Endothelial cell (in vitro differentiated cells): ENCODE data around the gene TIMM23. TPM values are rescaled to one million over a fixed set of nuclear protein-coding genes. Genes with fewer than 3 reads are reported as not detected.
A peak's percentile ranks its signal among the peaks of the same experiment; 100 is the strongest.
"Not testable (repeated sequence)": the region's sequence is repeated elsewhere in the genome, so short reads cannot be mapped to it uniquely, and the experiment has no call there.

ENCODE experiments used
- DNase-seq: peaks from one replicate; pipeline ENCODE4 v3.0.0; 2021; ENCODE audit warnings: low spot score
- H3K27ac Mint-ChIP-seq: one replicate; pipeline ENCODE4 v1.8.0; 2021; ENCODE audit warnings: mixed read lengths, inconsistent platforms; ENCODE audit not compliant: unreplicated experiment
- H3K27me3 Mint-ChIP-seq: one replicate; pipeline ENCODE4 v1.8.0; 2021; ENCODE audit warnings: mild to moderate bottlenecking, moderate library complexity, mixed read lengths, inconsistent platforms; ENCODE audit not compliant: unreplicated experiment
- H3K36me3 Mint-ChIP-seq: one replicate; pipeline ENCODE4 v1.8.0; 2021; ENCODE audit warnings: mild to moderate bottlenecking, low read depth, mixed read lengths, inconsistent platforms; ENCODE audit not compliant: unreplicated experiment
- H3K4me1 Mint-ChIP-seq: one replicate; pipeline ENCODE4 v1.8.0; 2021; ENCODE audit warnings: mild to moderate bottlenecking, mixed read lengths, inconsistent platforms; ENCODE audit not compliant: unreplicated experiment
- H3K4me3 Mint-ChIP-seq: one replicate; pipeline ENCODE4 v1.8.0; 2021; ENCODE audit warnings: mild to moderate bottlenecking, mixed read lengths, inconsistent platforms; ENCODE audit not compliant: unreplicated experiment
- H3K9me3 Mint-ChIP-seq: one replicate; pipeline ENCODE4 v1.8.0; 2021; ENCODE audit warnings: mixed read lengths, inconsistent platforms; ENCODE audit not compliant: unreplicated experiment
- total RNA-seq: library from RNA; stranded (reverse); fragmentation: NEBNext Ultra II Directional; extraction: Animal tissue kit (Norgen Biotek cat#: 25700); gene quantifications from one replicate; pipeline ENCODE4 v1.2.1, GENCODE V29; 2021; ENCODE audit not compliant: unreplicated experiment
- TF ChIP-seq, protein P1 (sequence below): fragments of 200-600 bp; sonication (generic); IDR thresholded peaks from one replicate; pipeline ENCODE4 v1.5.0; 2021; ENCODE audit warnings: antibody characterized with exemption; ENCODE audit not compliant: unreplicated experiment

TIMM23 gene
- total RNA-seq, 1 donor from 2014 or later = 57.9 TPM

GRCh38 chr10:45962686-45963452 lies 9.4 kb upstream of the TIMM23 start:
- not testable (repeated sequence) for H3K4me3 Mint-ChIP-seq, H3K9me3 Mint-ChIP-seq, H3K36me3 Mint-ChIP-seq, DNase-seq, H3K27me3 Mint-ChIP-seq, H3K4me1 Mint-ChIP-seq, H3K27ac Mint-ChIP-seq

- DNase-seq, H3K36me3 Mint-ChIP-seq, H3K9me3 Mint-ChIP-seq: not testable (repeated sequence)
- Mint-ChIP-seq H3K27me3 (peaks cover 11% of the 10 kb centered on the region), H3K27ac (peak overlapping the region; percentile 96), H3K4me1 (peaks cover 20% of the 10 kb centered on the region), H3K4me3 (peak overlapping the region; percentile 47)
Measured at GRCh38 chr10:45971019-45971418, 1.3 kb upstream of the TIMM23 start.

DNA sequence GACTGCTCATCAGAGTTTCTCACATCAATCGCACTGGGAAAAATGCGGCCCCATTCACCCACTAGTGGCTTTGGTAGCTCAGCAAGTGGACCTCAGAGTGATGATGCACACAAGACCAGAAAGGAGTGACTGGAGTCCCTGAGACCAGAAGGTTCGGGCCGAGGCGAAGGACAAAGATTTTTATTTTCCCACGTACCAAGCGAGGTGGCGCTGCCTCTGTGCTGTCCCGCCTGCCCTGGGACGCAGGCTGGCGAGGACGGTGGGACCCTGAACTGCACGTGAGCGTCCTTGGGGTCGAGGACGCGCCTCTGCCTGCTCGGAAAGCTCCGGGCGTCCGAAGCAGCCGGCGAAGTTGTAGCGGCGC lies 565 bp upstream of the TIMM23 start:
- not testable (repeated sequence) for H3K36me3 Mint-ChIP-seq, H3K9me3 Mint-ChIP-seq
- H3K4me3 Mint-ChIP-seq = peak overlapping the region; percentile 99
- H3K27ac Mint-ChIP-seq = peak overlapping the region; percentile 96
- peaks cover 20% of the 10 kb centered on the region for H3K4me1 Mint-ChIP-seq
- peak; percentile 20 for DNase-seq
- peaks cover 11% of the 10 kb centered on the region for H3K27me3 Mint-ChIP-seq

- peak; percentile 3 for DNase-seq
- Mint-ChIP-seq H3K27ac (peak overlapping the region; percentile 96), H3K27me3 (peaks cover 11% of the 10 kb centered on the region)
Measured at GRCh38 chr10:45972813-45973169, 502 bp downstream of the TIMM23 start.

GRCh38 chr10:45974041-45974440 lies 1.8 kb downstream of the TIMM23 start:
- H3K9me3 Mint-ChIP-seq, DNase-seq: not testable (repeated sequence)

More at GRCh38 chr10:45972813-45973169, 502 bp downstream of the TIMM23 start:
- not testable (repeated sequence) for H3K36me3 Mint-ChIP-seq, H3K9me3 Mint-ChIP-seq
- peak overlapping the region; percentile 99 for H3K4me3 Mint-ChIP-seq
- peaks cover 20% of the 10 kb centered on the region for H3K4me1 Mint-ChIP-seq

DNA sequence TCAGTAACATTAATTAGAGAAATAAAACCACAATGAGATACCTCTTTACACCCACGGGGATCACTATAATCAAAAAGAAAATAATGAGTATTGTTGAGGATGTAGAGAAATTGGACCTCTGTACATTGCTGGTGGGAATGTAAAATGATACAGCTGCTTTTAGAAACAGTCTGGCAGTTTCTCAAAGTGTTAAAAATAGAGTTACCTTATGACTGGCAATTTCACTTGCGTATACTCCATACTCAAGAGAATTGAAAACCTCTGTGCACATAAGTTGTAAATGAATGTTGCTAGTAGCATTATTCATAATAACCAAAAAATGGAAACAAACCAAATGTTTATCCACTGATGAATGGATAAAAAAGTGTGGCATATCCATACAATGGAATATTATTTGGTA lies 6.3 kb downstream of the TIMM23 start:
- H3K9me3 Mint-ChIP-seq, H3K27me3 Mint-ChIP-seq, H3K36me3 Mint-ChIP-seq, H3K27ac Mint-ChIP-seq, H3K4me1 Mint-ChIP-seq, H3K4me3 Mint-ChIP-seq, DNase-seq: not testable (repeated sequence)

More at GRCh38 chr10:45974041-45974440, 1.8 kb downstream of the TIMM23 start:
- peaks cover 20% of the 10 kb centered on the region for H3K4me1 Mint-ChIP-seq
- H3K4me3 Mint-ChIP-seq, H3K36me3 Mint-ChIP-seq: not testable (repeated sequence)
- H3K27ac Mint-ChIP-seq = peak overlapping the region; percentile 67
- peaks cover 11% of the 10 kb centered on the region for H3K27me3 Mint-ChIP-seq

GRCh38 chr10:45981367-45981766 lies 9.1 kb downstream of the TIMM23 start:
- not testable (repeated sequence) for DNase-seq, H3K9me3 Mint-ChIP-seq, H3K4me1 Mint-ChIP-seq, H3K4me3 Mint-ChIP-seq, H3K27me3 Mint-ChIP-seq, H3K27ac Mint-ChIP-seq, H3K36me3 Mint-ChIP-seq

DNA sequence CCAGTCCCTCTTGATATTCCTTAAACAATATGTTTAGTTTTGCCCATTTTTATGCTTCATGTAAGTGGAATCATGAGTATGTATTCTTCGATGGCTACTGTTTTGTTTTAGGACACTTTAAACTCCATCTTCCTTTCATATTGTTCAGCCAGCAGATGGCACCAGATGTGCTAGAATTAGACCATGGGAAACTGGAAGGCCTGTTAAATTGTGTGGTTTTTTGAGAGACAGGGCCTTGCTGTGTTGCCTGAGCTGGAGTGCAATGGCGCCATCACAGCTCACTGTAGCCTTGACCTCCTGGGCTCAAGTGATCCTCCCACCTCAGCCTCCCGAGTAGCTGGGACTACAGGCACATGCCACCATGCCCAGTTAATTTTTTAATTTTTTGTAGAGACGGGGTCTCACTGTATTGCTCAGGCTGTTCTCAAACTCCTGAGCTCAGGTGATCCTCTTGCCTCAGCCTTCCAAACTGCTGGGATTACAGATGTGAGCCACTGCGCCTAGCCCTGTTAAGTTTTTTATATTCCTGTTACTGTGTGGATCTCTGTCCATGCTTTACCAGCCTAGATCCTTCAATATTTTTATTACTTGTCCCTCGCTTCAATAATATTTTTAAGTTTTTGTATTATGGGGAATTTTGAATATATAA lies 11.4 kb downstream of the TIMM23 start:
- not testable (repeated sequence) for H3K9me3 Mint-ChIP-seq, H3K4me1 Mint-ChIP-seq, H3K27me3 Mint-ChIP-seq, H3K27ac Mint-ChIP-seq, H3K36me3 Mint-ChIP-seq, H3K4me3 Mint-ChIP-seq
- TF ChIP-seq, protein P1, sequence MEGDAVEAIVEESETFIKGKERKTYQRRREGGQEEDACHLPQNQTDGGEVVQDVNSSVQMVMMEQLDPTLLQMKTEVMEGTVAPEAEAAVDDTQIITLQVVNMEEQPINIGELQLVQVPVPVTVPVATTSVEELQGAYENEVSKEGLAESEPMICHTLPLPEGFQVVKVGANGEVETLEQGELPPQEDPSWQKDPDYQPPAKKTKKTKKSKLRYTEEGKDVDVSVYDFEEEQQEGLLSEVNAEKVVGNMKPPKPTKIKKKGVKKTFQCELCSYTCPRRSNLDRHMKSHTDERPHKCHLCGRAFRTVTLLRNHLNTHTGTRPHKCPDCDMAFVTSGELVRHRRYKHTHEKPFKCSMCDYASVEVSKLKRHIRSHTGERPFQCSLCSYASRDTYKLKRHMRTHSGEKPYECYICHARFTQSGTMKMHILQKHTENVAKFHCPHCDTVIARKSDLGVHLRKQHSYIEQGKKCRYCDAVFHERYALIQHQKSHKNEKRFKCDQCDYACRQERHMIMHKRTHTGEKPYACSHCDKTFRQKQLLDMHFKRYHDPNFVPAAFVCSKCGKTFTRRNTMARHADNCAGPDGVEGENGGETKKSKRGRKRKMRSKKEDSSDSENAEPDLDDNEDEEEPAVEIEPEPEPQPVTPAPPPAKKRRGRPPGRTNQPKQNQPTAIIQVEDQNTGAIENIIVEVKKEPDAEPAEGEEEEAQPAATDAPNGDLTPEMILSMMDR = peak; percentile 29
- DNase-seq = peak; percentile 57

DNA sequence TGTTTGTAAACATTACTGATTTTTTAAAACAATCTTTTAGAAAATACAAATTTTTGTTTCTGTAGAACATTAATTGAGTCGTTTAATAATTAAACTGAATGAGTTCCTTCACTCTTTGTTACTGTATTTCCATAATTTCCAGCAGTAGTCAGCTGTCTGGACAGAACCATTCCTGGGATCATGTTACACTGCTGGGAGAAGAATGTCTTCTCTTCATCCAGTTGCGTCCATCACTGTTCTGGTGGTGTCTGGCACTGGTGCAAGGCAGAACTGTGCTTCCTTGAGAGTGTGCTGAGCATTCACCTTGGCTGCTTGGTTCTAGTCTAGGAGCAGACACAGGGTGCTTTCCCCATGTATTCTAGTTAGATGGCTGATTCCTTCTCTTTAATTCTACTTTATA lies 12.2 kb downstream of the TIMM23 start:
- H3K9me3 Mint-ChIP-seq, H3K36me3 Mint-ChIP-seq, DNase-seq, H3K27ac Mint-ChIP-seq, H3K4me1 Mint-ChIP-seq, H3K4me3 Mint-ChIP-seq, H3K27me3 Mint-ChIP-seq: not testable (repeated sequence)

DNA sequence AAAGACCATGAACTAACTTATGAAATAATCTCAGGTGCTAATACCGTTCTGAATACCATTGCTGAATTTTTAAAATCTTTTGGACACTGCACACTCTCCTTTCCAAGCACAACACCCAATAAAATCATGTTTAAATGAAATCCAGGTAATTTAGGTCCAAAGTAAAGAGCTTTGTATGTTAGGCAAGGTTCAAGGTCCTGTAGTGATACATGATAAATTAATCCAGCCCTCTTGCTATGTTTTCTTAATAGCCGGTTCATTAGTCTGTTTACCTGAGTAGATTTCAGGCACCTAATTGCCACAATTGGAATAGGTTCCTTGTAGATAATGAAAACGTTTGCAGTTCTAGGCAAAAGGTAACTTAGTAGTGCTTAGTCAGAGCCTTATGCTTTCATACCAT lies 13.3 kb downstream of the TIMM23 start:
- not testable (repeated sequence) for H3K36me3 Mint-ChIP-seq, H3K27ac Mint-ChIP-seq, H3K9me3 Mint-ChIP-seq, H3K4me3 Mint-ChIP-seq, H3K4me1 Mint-ChIP-seq, DNase-seq, H3K27me3 Mint-ChIP-seq
